ENCODE data around the gene TMEM106C.

TMEM106C gene

DNA sequence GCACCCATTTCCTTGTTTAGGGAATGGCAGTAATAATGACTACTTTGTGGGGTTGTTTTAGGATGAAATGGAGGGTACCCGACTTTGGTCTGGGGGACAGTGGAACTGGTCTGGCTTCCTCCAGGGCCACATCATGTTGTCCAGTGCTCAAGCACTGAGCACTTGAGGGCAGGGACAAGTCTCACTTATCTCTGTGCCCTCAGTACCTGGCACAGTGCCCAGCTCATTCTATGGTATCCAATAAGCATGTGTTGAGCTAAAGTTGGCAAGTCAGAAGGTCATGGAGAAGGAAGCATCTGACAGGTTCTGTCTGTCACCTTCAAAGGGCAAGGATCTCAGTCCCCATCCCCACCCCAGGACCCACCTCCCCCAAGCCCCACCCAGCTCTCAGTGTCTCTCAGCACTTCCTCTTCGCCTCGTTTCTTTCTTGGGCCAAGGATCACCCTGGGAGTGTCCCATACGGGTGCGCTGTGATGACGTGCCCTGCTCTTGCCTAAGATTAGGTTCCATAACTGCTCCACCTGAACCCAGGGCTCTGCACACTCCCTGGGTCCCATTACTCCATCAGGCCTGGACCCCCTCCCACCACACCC, 24.3 kb upstream of the TMEM106C start:
- Histone ChIP-seq H3K4me3 (ENCODE audit: low read length, poor library complexity, severe bottlenecking) (no peak overlapping the region), H4K20me1 (ENCODE audit: insufficient read depth, low read length, poor library complexity, severe bottlenecking) (no peaks in the 10 kb centered on the region), H3K9me3 (ENCODE audit: insufficient read depth, low read depth, low read length) (no peaks in the 10 kb centered on the region), H3K9ac (ENCODE audit: low read depth, low read length, poor library complexity, severe bottlenecking) (no peak overlapping the region), H3K4me1 (ENCODE audit: insufficient read depth, low read length, poor library complexity, severe bottlenecking) (peaks cover 7% of the 10 kb centered on the region), H3K79me2 (ENCODE audit: insufficient read depth, low read length) (no peaks in the 10 kb centered on the region), H2AFZ (ENCODE audit: low read length) (no peak overlapping the region), H3K9me2 (replicated peaks; ENCODE audit: low read depth, low read length) (no peaks in the 10 kb centered on the region), H3K36me3 (ENCODE audit: insufficient read depth, low read length) (no peaks in the 10 kb centered on the region), H3K4me2 (ENCODE audit: low read depth, low read length, poor library complexity, severe bottlenecking) (no peak overlapping the region), H3F3A (ENCODE audit: low read depth) (no peaks in the 10 kb centered on the region), H3K27me3 (ENCODE audit: insufficient read depth, low read length, poor library complexity, severe bottlenecking) (no peaks in the 10 kb centered on the region)
- no peak for TF ChIP-seq EZH2phosphoT487 (IDR thresholded peaks at IDR 0.05; ENCODE audit: borderline replicate concordance)
- TF ChIP-seq, protein P1, sequence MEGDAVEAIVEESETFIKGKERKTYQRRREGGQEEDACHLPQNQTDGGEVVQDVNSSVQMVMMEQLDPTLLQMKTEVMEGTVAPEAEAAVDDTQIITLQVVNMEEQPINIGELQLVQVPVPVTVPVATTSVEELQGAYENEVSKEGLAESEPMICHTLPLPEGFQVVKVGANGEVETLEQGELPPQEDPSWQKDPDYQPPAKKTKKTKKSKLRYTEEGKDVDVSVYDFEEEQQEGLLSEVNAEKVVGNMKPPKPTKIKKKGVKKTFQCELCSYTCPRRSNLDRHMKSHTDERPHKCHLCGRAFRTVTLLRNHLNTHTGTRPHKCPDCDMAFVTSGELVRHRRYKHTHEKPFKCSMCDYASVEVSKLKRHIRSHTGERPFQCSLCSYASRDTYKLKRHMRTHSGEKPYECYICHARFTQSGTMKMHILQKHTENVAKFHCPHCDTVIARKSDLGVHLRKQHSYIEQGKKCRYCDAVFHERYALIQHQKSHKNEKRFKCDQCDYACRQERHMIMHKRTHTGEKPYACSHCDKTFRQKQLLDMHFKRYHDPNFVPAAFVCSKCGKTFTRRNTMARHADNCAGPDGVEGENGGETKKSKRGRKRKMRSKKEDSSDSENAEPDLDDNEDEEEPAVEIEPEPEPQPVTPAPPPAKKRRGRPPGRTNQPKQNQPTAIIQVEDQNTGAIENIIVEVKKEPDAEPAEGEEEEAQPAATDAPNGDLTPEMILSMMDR (conservative IDR thresholded peaks at IDR 0.05; ENCODE audit: low read length), result no peak

DNA sequence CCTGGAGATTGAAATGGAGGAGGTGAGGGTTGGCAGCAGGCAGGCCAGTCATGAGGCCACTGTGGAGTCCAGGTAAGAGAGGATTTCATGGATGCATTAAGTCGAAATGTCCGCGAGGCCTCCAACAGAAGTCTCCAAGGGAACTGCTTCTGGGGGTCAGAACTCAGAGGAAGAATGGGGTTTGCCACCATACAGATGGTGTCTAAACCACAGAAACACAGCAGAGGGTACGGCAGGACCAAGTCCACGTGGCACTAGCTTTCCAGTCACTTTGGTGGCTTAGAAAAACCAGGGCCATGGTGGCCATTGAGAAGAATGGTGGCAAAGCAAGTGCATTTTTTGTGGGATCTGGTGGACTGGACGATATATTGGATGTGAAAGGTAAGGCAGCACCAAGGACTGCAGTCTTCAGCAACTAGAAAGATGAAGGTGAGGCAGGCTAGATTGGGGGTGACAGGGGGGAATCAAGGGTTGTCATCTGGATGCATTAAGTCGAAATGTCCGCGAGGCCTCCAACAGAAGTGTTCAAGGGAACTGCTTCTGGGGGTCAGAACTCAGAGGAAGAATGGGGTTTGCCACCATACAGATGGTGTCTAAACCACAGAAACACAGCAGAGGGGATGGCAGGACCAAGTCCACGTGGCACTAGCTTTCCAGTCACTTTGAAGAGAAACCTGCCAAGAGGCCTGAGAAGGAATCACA, 22.5 kb upstream of the TMEM106C start:
- no peaks in the 10 kb centered on the region for H4K20me1 ChIP-seq (ENCODE audit: insufficient read depth, low read length, poor library complexity, severe bottlenecking)
- H3K4me2 ChIP-seq (ENCODE audit: low read depth, low read length, poor library complexity, severe bottlenecking), result no peak overlapping the region

DNA sequence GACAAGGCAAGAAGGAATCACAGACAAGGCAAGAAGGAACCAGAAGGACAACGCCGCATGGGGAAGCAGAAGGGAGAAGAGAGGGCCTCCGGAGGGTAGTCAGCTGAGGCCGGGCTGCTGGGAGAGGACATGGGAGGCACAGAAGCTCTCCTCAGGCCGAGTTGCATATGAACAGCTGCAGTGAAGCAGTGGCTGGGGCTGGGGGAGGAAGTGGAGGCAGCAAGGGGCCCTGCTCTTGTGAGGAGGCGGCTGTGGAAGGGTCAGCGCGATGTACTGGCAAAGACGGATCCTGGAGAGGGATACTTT, 22.0 kb upstream of the TMEM106C start:
- Histone ChIP-seq H3K9me3 (ENCODE audit: insufficient read depth, low read depth, low read length) (no peaks in the 10 kb centered on the region), H3K4me3 (ENCODE audit: low read length, poor library complexity, severe bottlenecking) (no peak overlapping the region), H3K27me3 (ENCODE audit: insufficient read depth, low read length, poor library complexity, severe bottlenecking) (no peaks in the 10 kb centered on the region), H3K4me1 (ENCODE audit: insufficient read depth, low read length, poor library complexity, severe bottlenecking) (no peaks in the 10 kb centered on the region), H3F3A (ENCODE audit: low read depth) (no peaks in the 10 kb centered on the region), H3K9ac (ENCODE audit: low read depth, low read length, poor library complexity, severe bottlenecking) (no peak overlapping the region), H3K9me2 (replicated peaks; ENCODE audit: low read depth, low read length) (no peaks in the 10 kb centered on the region), H3K4me2 (ENCODE audit: low read depth, low read length, poor library complexity, severe bottlenecking) (no peak overlapping the region), H3K79me2 (ENCODE audit: insufficient read depth, low read length) (no peaks in the 10 kb centered on the region), H3K36me3 (ENCODE audit: insufficient read depth, low read length) (no peaks in the 10 kb centered on the region), H2AFZ (ENCODE audit: low read length) (no peak overlapping the region), H4K20me1 (ENCODE audit: insufficient read depth, low read length, poor library complexity, severe bottlenecking) (no peaks in the 10 kb centered on the region)
- TF ChIP-seq, protein P1 (conservative IDR thresholded peaks at IDR 0.05; ENCODE audit: low read length), result no peak
- TF ChIP-seq EZH2phosphoT487 (IDR thresholded peaks at IDR 0.05; ENCODE audit: borderline replicate concordance), result no peak

More for the DNA sequence above, 22.5 kb upstream of the TMEM106C start:
- H2AFZ ChIP-seq (ENCODE audit: low read length), result no peak overlapping the region
- TF ChIP-seq EZH2phosphoT487 (IDR thresholded peaks at IDR 0.05; ENCODE audit: borderline replicate concordance), result no peak
- TF ChIP-seq, protein P1 (conservative IDR thresholded peaks at IDR 0.05; ENCODE audit: low read length), result no peak
- no peaks in the 10 kb centered on the region for H3K4me1 ChIP-seq (ENCODE audit: insufficient read depth, low read length, poor library complexity, severe bottlenecking)
- no peaks in the 10 kb centered on the region for H3K79me2 ChIP-seq (ENCODE audit: insufficient read depth, low read length)
- H3K27me3 ChIP-seq (ENCODE audit: insufficient read depth, low read length, poor library complexity, severe bottlenecking), result no peaks in the 10 kb centered on the region
- no peaks in the 10 kb centered on the region for H3K36me3 ChIP-seq (ENCODE audit: insufficient read depth, low read length)
- no peaks in the 10 kb centered on the region for H3F3A ChIP-seq (ENCODE audit: low read depth)
- no peaks in the 10 kb centered on the region for H3K9me3 ChIP-seq (ENCODE audit: insufficient read depth, low read depth, low read length)
- H3K9ac ChIP-seq (ENCODE audit: low read depth, low read length, poor library complexity, severe bottlenecking), result no peak overlapping the region
- no peaks in the 10 kb centered on the region for H3K9me2 ChIP-seq (replicated peaks; ENCODE audit: low read depth, low read length)
- no peak overlapping the region for H3K4me3 ChIP-seq (ENCODE audit: low read length, poor library complexity, severe bottlenecking)
